ENCODE data around the gene NMB.

Gene NMB

GRCh38 chr15:84609818-84610525, 48.0 kb downstream of the NMB start:
- DNase-seq, result no peak

GRCh38 chr15:84608707-84609284, 49.2 kb downstream of the NMB start:
- DNase-seq, result no peak

DNA sequence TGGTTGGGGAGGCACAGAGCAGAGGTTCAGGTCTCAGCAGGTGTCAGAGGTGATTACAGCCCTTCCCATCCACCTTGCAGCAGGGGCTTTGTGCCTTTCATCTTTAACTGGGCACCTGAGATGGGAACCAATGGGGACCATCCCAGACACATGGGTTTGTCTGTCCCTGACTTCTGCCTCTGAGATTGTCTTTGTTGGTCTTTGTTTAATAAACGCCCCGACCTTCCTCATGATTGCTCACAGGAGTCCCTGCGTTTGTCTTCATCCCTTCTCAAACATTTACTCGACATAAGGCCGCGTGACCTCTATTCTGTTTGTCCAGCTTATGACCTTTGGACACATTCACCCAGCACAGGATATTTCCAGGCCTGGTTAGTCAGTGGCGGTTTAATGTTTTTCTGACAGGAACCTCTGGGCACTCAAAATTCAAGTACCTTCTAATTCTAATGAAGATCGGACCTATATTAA, 51.3 kb downstream of the NMB start:
- DNase-seq, result no peak

DNA sequence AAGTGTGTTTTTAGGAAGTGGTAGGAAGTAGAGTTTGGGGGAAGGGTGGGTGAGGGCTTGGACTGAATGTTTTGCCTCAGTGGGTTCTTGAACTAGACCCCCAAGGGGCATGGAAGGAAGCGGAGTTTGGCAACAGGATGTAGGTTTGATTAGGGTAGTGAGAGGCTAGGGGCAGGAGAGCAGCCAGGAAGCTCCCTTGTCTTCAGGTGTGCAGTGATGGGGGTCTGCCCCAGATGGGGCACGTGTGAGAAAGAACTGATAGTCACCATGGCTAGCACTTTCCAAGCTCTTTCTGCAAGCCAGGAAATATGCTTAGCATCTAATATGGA, 52.5 kb downstream of the NMB start:
- DNase-seq, result no peak

Measured in hematopoietic multipotent progenitor cell treated with erythropoietin and hydrocortisone succinate and interleukin-3 and kit ligand, for 4 days (in vitro differentiated cells).